ENCODE results near the gene SAT2.

Gene SAT2

DNA sequence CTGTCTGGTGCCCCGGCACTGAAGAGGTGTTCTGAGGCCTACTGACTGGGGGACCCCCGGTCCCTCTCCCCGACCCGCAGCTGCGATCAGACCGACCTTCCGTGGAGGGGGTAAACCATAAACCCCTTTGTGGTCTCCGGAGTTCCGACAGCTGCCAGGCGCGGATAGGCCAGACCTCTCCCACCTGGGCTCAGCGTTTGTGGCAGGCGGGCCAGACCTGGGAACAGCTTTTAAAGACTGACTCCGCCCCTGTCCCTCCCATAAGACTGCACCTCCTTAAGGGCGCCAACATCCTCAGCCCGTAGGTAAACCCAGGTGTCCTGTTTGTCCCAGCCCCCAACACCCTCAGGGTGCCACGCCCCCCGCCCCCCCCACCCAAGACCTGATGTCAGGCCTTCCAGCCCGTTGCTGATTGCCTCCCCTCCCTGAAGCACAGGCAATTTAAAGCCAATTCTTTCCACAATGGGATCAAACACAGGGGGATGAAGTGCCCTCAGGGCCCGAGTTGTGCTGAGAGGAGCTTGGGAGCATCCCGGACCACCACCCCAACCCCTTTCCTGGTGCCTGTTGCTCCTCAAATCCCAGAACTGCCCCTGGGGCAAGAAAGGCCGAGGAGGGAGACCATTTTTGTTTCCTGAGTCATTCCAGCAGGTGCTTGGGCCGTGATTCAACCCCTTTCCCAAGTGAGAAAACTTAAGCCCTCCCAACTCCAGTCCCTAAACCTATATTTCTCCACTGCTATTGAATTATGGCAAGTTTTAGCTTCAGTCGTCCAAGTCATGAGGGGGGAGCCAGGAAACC is 37.5 kb downstream of the SAT2 start, which contains the start of gene SOX15:
TSS of gene SOX15 (minus strand) at position 204 of the 801 bp plus-strand sequence. CDS start 418 bp downstream, outside the sequence.
- DNase-seq, result no peak

DNA sequence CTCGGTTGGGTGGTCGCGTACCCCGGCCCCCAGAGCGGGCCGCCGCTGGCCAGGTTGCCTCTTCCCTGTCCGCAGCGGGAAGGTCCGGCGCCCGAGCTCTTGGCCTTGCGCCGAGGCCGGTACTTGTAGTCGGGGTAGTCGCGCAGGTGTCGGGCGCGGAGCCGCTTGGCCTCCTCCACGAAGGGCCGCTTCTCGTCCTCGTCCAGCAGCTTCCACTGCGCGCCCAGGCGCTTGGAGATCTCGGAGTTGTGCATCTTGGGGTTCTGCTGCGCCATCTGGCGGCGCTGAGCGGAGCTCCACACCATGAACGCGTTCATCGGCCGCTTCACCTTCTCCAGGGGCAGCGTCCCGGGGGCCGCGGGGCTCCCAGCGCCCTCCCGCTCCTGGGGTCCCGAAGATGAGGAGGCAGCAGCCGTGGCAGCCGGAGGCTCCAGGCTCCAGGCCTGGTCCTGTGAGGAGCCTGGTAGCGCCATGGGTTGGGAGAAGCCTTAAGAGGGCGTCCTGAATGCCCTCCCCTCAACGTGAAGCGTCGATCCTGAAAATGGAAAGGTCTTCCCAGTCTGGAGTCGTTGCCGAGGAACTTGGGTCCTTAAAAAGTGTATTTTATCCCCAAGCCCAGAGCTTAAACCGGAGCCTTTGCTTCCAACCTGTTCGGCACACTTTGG is 38.3 kb downstream of the SAT2 start:
- DNase-seq, result peak; percentile 66

DNA sequence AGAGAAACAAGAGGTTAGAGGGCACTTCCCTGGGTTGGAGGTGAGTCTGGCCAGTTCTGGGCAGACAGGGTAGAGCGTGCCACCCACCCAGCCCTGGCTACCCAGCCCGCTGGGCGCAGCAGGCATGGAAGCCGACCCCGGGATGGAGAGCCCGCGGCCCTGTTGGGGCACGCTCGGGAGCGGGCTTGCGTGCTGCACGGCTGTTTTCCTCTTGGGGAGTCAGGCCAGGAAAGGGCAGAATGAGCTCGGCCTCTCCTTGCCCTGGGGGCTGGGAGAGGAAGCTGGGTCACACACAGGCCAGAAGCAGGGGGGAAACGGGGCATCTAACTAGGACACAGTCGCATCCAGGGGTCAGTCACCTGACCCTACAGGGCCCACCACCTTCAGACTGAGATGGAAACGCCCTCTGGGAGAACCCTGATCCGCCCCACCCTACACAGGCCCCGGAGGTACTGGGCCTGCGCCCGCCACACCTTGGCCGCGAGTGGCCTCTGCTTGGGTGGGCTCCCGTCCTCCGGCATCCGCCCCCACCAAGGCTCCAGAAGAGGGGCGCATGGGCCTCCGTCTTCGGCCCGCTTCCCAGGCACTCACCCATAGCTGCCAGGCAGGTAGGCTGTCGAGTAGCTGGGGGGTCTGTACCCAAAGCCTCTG is 38.9 kb downstream of the SAT2 start:
- no peak for DNase-seq

DNA sequence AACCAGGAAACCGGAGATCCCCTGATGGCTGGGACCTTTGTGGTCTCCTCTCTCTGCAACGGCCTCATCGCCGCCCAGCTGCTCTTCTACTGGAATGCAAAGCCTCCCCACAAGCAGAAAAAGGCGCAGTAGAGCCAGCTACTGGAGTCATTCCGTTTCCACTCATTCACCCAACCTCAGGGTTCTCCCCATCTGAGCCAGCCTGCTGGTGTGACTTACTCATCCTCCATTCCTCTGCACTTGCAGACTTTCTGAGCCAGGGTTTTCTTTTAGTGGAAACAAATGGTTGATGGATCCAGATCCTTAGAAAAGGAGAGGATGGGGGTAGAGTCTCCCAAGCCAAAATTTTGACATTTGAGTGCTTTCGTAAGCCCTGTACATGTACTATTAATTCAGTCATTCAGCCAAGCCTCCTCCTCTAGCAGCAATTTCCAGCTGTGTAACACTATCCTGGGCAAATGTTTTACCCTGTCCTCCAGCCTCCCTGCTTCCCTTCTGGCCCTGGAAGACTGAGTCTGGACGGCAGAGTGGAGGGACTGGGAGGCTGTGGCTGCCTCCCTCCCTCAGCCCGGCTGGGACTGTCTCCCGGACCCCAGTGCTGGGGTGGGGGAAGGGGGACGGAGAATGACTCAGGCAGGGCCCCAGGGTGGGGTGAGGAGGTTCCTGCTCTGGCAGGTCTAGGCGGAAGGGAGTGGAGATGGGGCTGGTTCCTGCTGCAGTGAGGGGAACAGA is 40.0 kb downstream of the SAT2 start:
- no peak for DNase-seq

DNA sequence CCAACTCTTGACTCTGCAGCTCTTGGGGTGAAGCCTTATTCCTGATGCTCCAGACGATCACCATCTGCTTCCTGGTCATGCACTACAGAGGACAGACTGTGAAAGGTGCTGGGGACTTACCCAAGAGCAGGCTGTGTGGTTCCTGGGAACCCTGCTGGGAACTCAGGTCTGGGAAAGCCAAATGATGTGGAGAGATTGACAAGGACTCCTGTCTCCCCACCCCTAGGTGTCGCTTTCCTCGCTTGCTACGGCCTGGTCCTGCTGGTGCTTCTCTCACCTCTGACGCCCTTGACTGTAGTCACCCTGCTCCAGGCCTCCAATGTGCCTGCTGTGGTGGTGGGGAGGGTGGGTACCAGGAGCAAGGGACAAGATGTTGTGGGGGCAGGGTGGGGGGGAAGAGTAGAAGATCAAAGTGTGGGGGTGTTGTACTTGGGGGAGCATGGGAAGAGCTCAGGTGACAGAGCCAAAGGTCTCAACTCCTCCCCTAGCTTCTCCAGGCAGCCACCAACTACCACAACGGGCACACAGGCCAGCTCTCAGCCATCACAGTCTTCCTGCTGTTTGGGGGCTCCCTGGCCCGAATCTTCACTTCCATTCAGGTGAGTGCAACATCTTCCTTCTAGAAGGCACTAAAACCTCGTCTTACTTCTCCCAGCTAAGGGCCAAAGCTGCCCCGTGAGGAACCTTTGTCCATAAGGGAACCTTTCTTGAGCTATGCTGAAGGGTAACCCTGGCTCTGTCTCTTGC is 40.8 kb downstream of the SAT2 start:
- DNase-seq, result no peak

DNA sequence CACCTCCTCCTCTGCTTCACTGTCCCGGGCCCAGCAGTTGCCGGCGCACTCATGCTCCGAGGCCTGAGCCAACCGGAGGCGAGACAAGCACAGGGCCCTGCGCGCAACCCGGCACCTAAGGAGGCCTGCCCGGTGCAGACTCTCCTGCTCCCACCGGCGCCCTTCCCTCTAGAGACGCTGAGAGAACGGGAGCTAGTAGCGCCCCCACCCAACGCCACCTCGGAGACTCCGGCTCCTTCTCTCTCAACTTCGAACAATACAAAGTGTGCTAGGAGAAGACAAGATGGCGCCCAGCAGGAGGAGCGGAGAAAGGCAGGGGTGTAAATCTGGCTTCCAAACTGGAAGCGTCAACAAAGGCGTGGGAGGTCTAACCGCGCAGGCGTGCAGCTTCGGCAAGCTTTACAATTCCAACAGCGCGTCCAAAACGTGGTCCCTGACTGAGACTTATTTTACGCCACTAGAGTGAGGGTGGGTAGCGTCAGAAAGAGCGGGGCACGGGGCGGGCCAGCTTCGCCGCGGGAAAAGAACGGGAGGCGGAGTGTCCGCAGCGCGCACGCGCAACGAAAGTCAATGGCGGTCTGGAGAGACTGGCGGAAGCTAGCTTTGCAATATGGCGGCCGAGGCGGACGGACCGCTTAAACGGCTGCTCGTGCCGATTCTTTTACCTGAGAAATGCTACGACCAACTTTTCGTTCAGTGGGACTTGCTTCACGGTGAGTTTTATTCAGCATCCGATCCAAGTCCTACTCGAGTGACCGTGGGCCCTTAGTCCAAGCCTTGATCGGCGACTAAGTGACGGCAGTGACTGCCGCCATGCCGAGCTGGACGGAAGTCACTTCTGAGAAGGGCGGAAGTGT is 44.1 kb downstream of the SAT2 start, which contains the start of gene MPDU1:
TSS of gene MPDU1 (plus strand) at position 600 of the 857 bp plus-strand sequence. CDS start at position 611, 11 bp downstream.
- peak; percentile 97 for DNase-seq

DNA sequence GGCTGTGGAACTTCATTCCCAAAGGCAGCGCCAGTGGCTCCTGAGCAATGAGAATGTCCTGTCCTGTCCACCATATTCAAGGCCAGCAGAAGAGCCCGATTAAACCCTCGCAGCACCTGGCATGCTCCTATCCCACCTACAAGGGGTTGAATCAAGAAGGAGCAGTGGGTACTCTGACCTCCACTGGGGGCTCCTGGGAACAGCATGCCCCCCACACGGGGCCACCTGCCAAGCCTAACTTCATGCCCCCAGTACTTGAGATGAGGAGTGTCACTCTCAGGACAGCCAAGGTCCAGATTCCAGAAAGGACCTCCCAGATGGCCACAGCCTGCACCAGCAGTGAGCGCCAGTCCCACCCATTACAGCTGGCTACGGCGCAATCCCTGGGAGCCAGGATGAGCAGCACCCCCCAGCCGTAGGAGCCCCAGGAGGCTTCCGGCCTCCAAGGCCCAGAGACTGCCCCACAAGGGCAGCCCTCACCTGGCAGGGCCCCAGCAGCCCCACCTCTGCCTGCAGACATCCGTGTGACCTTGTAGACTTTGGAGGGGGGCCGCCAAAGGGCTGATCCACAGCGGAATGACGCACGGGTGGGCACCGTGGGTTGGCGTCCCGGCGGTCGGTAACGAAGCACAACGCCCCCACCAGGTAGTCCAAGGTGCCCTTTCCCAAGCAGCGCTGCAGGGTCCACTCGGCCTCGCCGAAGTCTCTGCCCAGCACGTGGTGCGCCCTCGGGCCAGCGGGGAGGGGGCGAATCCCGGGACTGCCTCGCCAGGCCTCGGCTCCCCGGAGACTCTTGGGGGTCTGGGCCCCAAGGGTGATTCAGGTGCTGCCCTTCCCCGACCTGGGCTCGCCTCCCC is 45.0 kb downstream of the SAT2 start:
- DNase-seq, result no peak

DNA sequence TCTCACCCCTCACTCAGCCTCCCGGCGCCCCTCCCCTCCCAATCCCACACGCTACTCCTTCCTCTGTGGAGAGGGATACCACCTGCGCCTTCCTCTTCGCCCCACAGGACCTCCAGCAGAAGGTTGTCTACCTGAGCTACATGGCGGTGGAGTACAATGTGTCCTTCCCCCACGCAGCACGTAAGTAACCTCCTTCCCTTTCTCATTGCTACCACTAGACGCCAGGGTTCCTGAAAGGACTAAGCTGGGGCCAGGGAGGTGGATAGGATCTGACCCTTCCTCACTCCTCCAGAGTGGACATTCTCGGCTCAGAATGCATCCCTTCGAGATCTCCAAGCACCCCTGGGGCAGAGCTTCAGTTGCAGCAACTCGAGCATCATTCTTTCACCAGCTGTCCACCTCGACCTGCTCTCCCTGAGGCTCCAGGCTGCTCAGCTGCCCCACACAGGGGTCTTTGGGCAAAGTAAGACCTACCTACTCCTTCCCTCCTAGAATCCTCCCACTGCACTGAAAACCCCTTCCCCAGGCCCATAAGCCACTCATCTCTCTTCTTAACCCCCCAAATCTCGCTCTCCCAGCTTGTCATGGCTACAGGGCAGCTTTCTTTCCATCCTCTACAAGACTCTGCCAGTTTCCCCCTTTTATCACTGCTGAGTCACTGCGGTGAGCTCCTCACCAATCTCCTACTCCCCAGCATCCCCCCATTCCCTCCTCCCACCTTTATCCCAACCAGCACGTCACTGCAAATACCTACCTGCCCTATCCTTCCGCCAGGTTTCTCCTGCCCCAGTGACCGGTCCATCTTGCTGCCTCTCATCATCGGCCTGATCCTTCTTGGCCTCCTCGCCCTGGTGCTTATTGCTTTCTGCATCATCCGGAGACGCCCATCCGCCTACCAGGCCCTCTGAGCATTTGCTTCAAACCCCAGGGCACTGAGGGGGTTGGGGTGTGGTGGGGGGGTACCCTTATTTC is 46.7 kb downstream of the SAT2 start:
- DNase-seq, result no peak

DNA sequence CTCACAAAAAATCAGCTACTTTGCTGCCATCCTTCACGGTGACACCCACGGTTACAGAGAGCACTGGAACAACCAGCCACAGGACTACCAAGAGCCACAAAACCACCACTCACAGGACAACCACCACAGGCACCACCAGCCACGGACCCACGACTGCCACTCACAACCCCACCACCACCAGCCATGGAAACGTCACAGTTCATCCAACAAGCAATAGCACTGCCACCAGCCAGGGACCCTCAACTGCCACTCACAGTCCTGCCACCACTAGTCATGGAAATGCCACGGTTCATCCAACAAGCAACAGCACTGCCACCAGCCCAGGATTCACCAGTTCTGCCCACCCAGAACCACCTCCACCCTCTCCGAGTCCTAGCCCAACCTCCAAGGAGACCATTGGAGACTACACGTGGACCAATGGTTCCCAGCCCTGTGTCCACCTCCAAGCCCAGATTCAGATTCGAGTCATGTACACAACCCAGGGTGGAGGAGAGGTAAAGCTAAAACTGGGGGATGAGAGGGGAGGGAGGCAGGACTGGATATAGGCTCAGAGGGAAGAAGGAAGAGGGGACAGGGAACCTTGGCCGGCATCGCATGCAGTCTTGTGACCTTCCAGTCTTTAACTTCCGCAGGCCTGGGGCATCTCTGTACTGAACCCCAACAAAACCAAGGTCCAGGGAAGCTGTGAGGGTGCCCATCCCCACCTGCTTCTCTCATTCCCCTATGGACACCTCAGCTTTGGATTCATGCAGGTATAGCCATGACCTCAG is 47.6 kb downstream of the SAT2 start:
- DNase-seq, result no peak

DNA sequence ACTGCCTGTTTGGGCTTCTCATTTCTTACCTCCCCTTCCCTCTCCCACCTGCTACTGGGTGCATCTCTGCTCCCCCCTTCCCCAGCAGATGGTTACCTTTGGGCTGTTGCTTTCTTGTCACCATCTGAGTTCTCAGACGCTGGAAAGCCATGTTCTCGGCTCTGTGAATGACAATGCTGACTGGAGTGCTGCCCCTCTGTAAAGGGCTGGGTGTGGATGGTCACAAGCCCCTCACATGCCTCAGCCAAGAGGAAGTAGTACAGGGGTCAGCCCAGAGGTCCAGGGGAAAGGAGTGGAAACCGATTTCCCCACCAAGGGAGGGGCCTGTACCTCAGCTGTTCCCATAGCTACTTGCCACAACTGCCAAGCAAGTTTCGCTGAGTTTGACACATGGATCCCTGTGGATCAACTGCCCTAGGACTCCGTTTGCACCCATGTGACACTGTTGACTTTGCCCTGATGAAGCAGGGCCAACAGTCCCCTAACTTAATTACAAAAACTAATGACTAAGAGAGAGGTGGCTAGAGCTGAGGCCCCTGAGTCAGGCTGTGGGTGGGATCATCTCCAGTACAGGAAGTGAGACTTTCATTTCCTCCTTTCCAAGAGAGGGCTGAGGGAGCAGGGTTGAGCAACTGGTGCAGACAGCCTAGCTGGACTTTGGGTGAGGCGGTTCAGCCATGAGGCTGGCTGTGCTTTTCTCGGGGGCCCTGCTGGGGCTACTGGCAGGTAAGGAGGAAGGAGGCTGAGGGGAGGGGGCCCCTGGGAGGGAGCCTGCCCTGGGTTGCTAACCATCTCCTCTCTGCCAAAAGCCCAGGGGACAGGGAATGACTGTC is 48.4 kb downstream of the SAT2 start, which contains the start of gene CD68:
TSS of gene CD68 (plus strand) at position 638 of the 833 bp plus-strand sequence. CDS start at position 678, 40 bp downstream.
- peak; percentile 85 for DNase-seq

DNA sequence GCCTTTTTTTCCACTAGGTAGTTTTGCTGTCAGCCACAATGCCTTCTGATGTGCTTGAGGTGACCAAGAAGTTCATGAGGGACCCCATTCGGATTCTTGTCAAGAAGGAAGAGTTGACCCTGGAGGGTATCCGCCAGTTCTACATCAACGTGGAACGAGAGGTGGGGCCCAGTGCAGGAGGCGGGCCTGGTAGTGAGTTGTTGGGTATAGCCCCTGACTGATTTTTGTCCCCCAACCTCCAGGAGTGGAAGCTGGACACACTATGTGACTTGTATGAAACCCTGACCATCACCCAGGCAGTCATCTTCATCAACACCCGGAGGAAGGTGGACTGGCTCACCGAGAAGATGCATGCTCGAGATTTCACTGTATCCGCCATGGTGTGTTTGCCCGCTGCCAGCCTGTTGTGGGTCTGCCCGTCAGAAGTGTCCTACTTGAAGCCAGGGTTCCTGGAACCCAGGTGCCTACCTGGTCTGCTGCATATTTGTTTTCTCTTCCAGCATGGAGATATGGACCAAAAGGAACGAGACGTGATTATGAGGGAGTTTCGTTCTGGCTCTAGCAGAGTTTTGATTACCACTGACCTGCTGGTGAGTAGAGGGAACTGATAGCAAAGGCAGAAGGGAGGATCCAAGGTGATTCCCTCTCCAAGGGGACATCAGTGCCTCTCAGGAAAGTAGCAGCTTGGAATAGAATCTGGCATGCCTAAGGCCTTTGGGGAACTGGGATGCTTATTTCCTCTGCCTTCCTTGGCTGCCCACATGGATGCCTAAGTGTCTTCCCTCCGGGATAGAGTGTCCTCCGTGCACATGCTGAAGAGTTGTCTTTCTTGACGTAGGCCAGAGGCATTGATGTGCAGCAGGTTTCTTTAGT is 50.1 kb downstream of the SAT2 start:
- no peak for DNase-seq

DNA sequence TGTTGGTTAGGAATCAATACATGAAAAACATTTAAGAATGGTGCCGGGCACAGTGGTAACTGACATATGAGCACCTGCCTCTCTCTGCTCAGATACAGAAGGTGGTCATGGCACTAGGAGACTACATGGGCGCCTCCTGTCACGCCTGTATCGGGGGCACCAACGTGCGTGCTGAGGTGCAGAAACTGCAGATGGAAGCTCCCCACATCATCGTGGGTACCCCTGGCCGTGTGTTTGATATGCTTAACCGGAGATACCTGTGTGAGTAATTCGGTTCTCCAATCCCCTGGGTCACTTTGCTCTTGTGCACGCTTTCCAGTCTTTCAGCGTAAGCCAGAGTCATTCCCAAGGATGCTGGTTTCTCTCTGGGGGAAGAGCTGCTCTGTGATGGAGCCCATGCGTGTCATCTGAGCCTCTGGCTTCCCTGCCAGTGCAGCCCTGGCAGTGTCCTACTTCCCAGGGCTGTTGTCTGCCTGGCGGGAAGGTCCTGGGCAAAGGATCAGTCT is 51.1 kb downstream of the SAT2 start:
- no peak for DNase-seq

Data from stimulated activated CD4-positive, alpha-beta T cell treated with anti-CD3 and anti-CD28 coated beads, Interleukin-1b, Interleukin-23, amount 100 ng/mL, for 48 hours (primary cell).